B cell (primary cell): Measurements from ENCODE around the gene PDE3A. TPM values are rescaled to one million over a fixed set of nuclear protein-coding genes. Genes with fewer than 3 reads are reported as not detected.

Experiments used
- ATAC-seq: fragments of 200-7000 bp; cut with Tn5 transposase; one replicate; pipeline ENCODE4 v1.10.0; 2021; ENCODE audit warnings: low read depth, mild to moderate bottlenecking, moderate number of reproducible peaks, moderate library complexity
- CTCF ChIA-PET: fragments of 350-600 bp; sonication (Branson Sonifier 250); formaldehyde crosslinking; loops from one replicate; lab custom pipeline; 2021; ENCODE audit warnings: antibody characterized with exemption, inconsistent platforms; lab: Charles Lee
- POLR2A ChIA-PET: fragments of 350-600 bp; sonication (Branson Sonifier 250); formaldehyde crosslinking; loops from one replicate; lab custom pipeline; 2021; ENCODE audit warnings: antibody characterized with exemption; lab: Charles Lee
- DNase-seq: peaks from one replicate; pipeline ENCODE4 v3.0.0; 2013
- H2AFZ ChIP-seq: 2 replicates; pipeline ENCODE4 v1.6.1; 2012; ENCODE audit warnings: mild to moderate bottlenecking, low read depth, low read length; ENCODE audit not compliant: insufficient read depth, poor library complexity, severe bottlenecking
- H3K27ac ChIP-seq, 2 donors: 1 replicate in 1 of 2; 2 replicates in 1 of 2; pipeline ENCODE4 v1.5.1; 2012 to 2013; ENCODE audit warnings: low read length in 2 of 2, mild to moderate bottlenecking in 2 of 2, moderate library complexity in 1 of 2
- H3K27me3 ChIP-seq, 4 experiments: fragments of 200-600 bp in 1 of 4; sonication (generic) in 1 of 4; replicated peaks in 1 of 4; 1 replicate in 2 of 4; 2 replicates in 2 of 4; pipeline versions ENCODE4 v1.6.1 to v1.7.0; 2013 to 2016; ENCODE audit warnings: low read length in 3 of 4, mild to moderate bottlenecking in 2 of 4, mixed read lengths in 1 of 4, moderate library complexity in 1 of 4; ENCODE audit not compliant: insufficient read depth in 4 of 4, control insufficient read depth in 3 of 4; ENCODE audit errors: control extremely low read depth in 1 of 4
- H3K36me3 ChIP-seq, 2 experiments: replicated peaks in 1 of 2; 1 replicate in 1 of 2; 2 replicates in 1 of 2; pipeline versions ENCODE4 v1.6.1 to v1.7.1; 2013; ENCODE audit warnings: low read length in 1 of 2; ENCODE audit not compliant: insufficient read depth in 2 of 2, control insufficient read depth in 1 of 2; ENCODE audit errors: control extremely low read depth in 1 of 2, extremely low read depth in 1 of 2
- H3K4me1 ChIP-seq, 2 donors: fragments of 200-600 bp in 1 of 2; sonication (generic) in 1 of 2; 1 replicate in 1 of 2; 2 replicates in 1 of 2; pipeline versions ENCODE4 v1.5.1 to v1.6.1; 2013 to 2017; ENCODE audit warnings: low read length in 2 of 2; ENCODE audit not compliant: control insufficient read depth in 2 of 2, insufficient read depth in 2 of 2
- H3K4me2 ChIP-seq: replicated peaks from 2 replicates; pipeline ENCODE3; 2012; ENCODE audit warnings: mild to moderate bottlenecking, low read depth, low read length; ENCODE audit not compliant: poor library complexity, severe bottlenecking
- H3K4me3 ChIP-seq, 5 experiments: fragments of 200-600 bp in 1 of 5; sonication (generic) in 1 of 5; 1 replicate in 3 of 5; 2 replicates in 2 of 5; pipeline versions ENCODE4 v1.5.1 to v1.7.0; 2011 to 2016; ENCODE audit warnings: low read length in 4 of 5, mild to moderate bottlenecking in 4 of 5, low read depth in 2 of 5, control low read depth in 1 of 5, moderate library complexity in 1 of 5; ENCODE audit not compliant: insufficient read depth in 1 of 5; ENCODE audit errors: control extremely low read depth in 1 of 5, extremely low read depth in 1 of 5
- H3K79me2 ChIP-seq: fragments of 200-600 bp; sonication (generic); one replicate; pipeline ENCODE4 v1.6.0; 2016; ENCODE audit warnings: low read length; ENCODE audit not compliant: control insufficient read depth, insufficient read depth
- H3K9ac ChIP-seq: fragments of 200-600 bp; sonication (generic); 2 replicates; pipeline ENCODE4 v1.6.1; 2017; ENCODE audit warnings: mild to moderate bottlenecking, low read length, moderate library complexity
- H3K9me3 ChIP-seq, 3 donors: one replicate each; pipeline versions ENCODE4 v1.6.1 to v1.7.1; 2013; ENCODE audit warnings: low read length in 2 of 3; ENCODE audit not compliant: control insufficient read depth in 2 of 3, insufficient read depth in 1 of 3; ENCODE audit errors: control extremely low read depth in 1 of 3
- H4K20me1 ChIP-seq: 2 replicates; pipeline ENCODE4 v1.6.0; 2012; ENCODE audit warnings: mild to moderate bottlenecking, low read length; ENCODE audit not compliant: insufficient read depth, control insufficient read depth, poor library complexity, severe bottlenecking
- H3K27ac Mint-ChIP-seq: one replicate; pipeline ENCODE4 v1.8.0; 2021; ENCODE audit warnings: mixed read lengths
- H3K27me3 Mint-ChIP-seq: one replicate; pipeline ENCODE4 v1.8.0; 2021; ENCODE audit warnings: mixed read lengths
- H3K4me1 Mint-ChIP-seq: one replicate; pipeline ENCODE4 v1.8.0; 2021; ENCODE audit warnings: mixed read lengths
- H3K4me3 Mint-ChIP-seq: one replicate; pipeline ENCODE4 v1.8.0; 2021; ENCODE audit warnings: mixed read lengths
- H3K9me3 Mint-ChIP-seq: one replicate; pipeline ENCODE4 v1.8.0; 2022; ENCODE audit warnings: mixed read lengths; ENCODE audit not compliant: insufficient read depth
- EZH2 ChIP-seq: IDR thresholded peaks from 2 replicates; pipeline ENCODE4 v1.6.1; 2012; ENCODE audit warnings: borderline replicate concordance, low read depth, mild to moderate bottlenecking, moderate library complexity, low read length; ENCODE audit not compliant: insufficient read depth, poor library complexity, severe bottlenecking
- WGBS: methylation state at CpG from one replicate; pipeline ENCODE4 v1.1.5; 2013; ENCODE audit warnings: missing lambda C conversion rate; ENCODE audit not compliant: insufficient coverage; 5-methylcytosine and 5-hydroxymethylcytosine counted together
- intact Hi-C: fragments of 100-400 bp; cut with micrococcal nuclease; formaldehyde crosslinking; loops from one replicate; pipeline ENCODE4 v1.10.0; 2022
- polyA plus RNA-seq: library from polyadenylated mRNA; depleted of rRNA; stranded (reverse); fragments of >200 nt; gene quantifications from 2 replicates; pipeline ENCODE4 v1.2.3, GENCODE V29; 2012
- total RNA-seq, 2 donors: library from RNA; stranded (reverse); fragments of 120-200 nt in 1 of 2; gene quantifications; 1 replicate in 1 of 2; 2 replicates in 1 of 2; pipeline versions ENCODE4 v1.2.3 to v1.2.4, GENCODE V29; 2013 to 2022
- TF ChIP-seq, protein P1 (sequence below): fragments of 200-600 bp; IDR thresholded peaks from one replicate; pipeline ENCODE4 v1.8.0; 2022; ENCODE audit warnings: antibody characterized with exemption, mild to moderate bottlenecking

PDE3A gene
- total and polyA plus RNA-seq, 2 donors (not counting 1 experiment from before 2014, with no cell fraction given) = not detected

DNA sequence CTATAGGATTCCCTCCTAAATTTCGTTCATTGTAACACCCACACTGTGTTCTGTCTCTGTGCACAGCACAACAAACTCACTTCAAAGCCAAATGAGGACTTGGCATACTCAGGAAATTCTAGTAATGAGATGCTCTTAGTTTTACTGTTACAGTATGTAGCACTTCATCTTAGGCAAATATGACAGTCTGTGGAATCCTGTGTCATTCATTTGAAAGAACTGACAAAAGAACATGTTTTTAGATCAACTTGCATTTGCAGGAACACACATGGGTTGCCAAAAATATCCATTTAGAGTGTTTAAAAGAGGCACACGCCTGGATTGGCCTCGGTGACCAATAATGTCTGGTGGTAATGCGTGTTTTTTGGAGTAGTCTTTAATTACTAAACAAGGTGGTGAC lies 56.5 kb downstream of the PDE3A start:
- H3K27ac Mint-ChIP-seq = no peak overlapping the region
- CTCF ChIA-PET = no interaction called here
- POLR2A ChIA-PET = no interaction called here

DNA sequence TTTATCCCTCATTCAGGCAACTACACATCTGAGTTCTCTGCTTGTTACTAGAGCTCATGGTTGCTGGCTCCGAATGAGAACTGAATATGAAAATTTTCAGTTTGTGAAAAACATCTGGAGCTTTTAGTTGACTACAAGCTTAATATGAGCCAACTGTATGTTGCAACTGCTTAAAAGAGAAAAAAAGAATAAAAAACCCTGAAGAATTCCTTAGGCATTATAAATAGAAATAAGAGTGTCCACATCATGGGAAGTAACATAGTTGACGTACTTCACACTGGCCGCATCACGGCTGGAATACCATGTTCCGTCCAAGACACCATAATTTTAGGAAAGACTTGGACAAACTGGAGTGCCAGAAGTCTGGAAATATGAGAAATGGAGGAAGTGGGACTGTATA lies 57.9 kb downstream of the PDE3A start:
- Histone ChIP-seq H3K36me3 (no peaks in the 10 kb centered on the region), H3K4me3 (no peak overlapping the region), H3K9me3 (no peaks in the 10 kb centered on the region), H3K27ac (no peak overlapping the region), H3K79me2 (no peaks in the 10 kb centered on the region), H3K4me2 (no peak overlapping the region), H2AFZ (no peak overlapping the region), H3K4me1 (no peaks in the 10 kb centered on the region), H4K20me1 (no peaks in the 10 kb centered on the region), H3K27me3 (no peaks in the 10 kb centered on the region), H3K9ac (no peak overlapping the region)
- 100% methylated on average over 1 of the region's 5 CpGs for WGBS
- CTCF ChIA-PET = no interaction called here
- H3K27me3 Mint-ChIP-seq = no peaks in the 10 kb centered on the region
- TF ChIP-seq, protein P1, sequence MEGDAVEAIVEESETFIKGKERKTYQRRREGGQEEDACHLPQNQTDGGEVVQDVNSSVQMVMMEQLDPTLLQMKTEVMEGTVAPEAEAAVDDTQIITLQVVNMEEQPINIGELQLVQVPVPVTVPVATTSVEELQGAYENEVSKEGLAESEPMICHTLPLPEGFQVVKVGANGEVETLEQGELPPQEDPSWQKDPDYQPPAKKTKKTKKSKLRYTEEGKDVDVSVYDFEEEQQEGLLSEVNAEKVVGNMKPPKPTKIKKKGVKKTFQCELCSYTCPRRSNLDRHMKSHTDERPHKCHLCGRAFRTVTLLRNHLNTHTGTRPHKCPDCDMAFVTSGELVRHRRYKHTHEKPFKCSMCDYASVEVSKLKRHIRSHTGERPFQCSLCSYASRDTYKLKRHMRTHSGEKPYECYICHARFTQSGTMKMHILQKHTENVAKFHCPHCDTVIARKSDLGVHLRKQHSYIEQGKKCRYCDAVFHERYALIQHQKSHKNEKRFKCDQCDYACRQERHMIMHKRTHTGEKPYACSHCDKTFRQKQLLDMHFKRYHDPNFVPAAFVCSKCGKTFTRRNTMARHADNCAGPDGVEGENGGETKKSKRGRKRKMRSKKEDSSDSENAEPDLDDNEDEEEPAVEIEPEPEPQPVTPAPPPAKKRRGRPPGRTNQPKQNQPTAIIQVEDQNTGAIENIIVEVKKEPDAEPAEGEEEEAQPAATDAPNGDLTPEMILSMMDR = no peak
- no peak for TF ChIP-seq EZH2
- no peak overlapping the region for H3K4me3 Mint-ChIP-seq
- POLR2A ChIA-PET = no interaction called here
- no peak overlapping the region for H3K27ac Mint-ChIP-seq
- ATAC-seq (no peak), DNase-seq (no peak)
- H3K9me3 Mint-ChIP-seq = no peaks in the 10 kb centered on the region
- H3K4me1 Mint-ChIP-seq = no peaks in the 10 kb centered on the region
- intact Hi-C loops = no loop called here

More for the DNA sequence above, 56.5 kb downstream of the PDE3A start:
- H3K79me2 ChIP-seq = no peaks in the 10 kb centered on the region
- Mint-ChIP-seq H3K4me1 (no peaks in the 10 kb centered on the region), H3K27me3 (no peaks in the 10 kb centered on the region), H3K4me3 (no peak overlapping the region), H3K9me3 (no peaks in the 10 kb centered on the region)
- no peaks in the 10 kb centered on the region for H3K9me3 ChIP-seq
- no peaks in the 10 kb centered on the region for H4K20me1 ChIP-seq
- 100% methylated on average over 1 of the region's 4 CpGs for WGBS
- H2AFZ ChIP-seq = no peak overlapping the region
- no peak overlapping the region for H3K4me3 ChIP-seq
- H3K4me1 ChIP-seq = no peaks in the 10 kb centered on the region
- intact Hi-C loops = no loop called here
- no peaks in the 10 kb centered on the region for H3K36me3 ChIP-seq
- no peak overlapping the region for H3K27ac ChIP-seq
- no peak for ATAC-seq
- DNase-seq = no peak
- H3K27me3 ChIP-seq = no peaks in the 10 kb centered on the region
- no peak overlapping the region for H3K4me2 ChIP-seq
- H3K9ac ChIP-seq = no peak overlapping the region
- TF ChIP-seq EZH2 = no peak
- TF ChIP-seq, protein P1 = no peak
